GM23248 (cell line): Measurements from ENCODE around the gene CCDC89. TPM values are rescaled to one million over a fixed set of nuclear protein-coding genes. Genes with fewer than 3 reads are reported as not detected.

Experiments used
- DNase-seq: peaks from one replicate; pipeline ENCODE4 v3.0.0-alpha.2; 2015
- H2AFZ ChIP-seq: fragments of 200-600 bp; sonication (generic); 2 replicates; pipeline ENCODE4 v1.6.1; 2016; ENCODE audit warnings: antibody characterized with exemption
- H3F3A ChIP-seq: fragments of 200-600 bp; sonication (generic); 2 replicates; pipeline ENCODE4 v1.6.1; 2016; ENCODE audit warnings: mild to moderate bottlenecking, antibody characterized with exemption, mixed run types; ENCODE audit not compliant: insufficient read depth
- H3K27ac ChIP-seq: fragments of 200-600 bp; sonication (generic); 2 replicates; pipeline ENCODE4 v1.5.1; 2016; ENCODE audit warnings: mild to moderate bottlenecking
- H3K27me3 ChIP-seq: fragments of 200-600 bp; sonication (generic); replicated peaks from 2 replicates; pipeline ENCODE4 v1.6.1; 2016; ENCODE audit warnings: mild to moderate bottlenecking; ENCODE audit not compliant: insufficient read depth
- H3K36me3 ChIP-seq: fragments of 200-600 bp; sonication (generic); 2 replicates; pipeline ENCODE4 v1.6.1; 2016; ENCODE audit warnings: low read depth, mild to moderate bottlenecking
- H3K4me1 ChIP-seq: fragments of 200-600 bp; sonication (generic); 2 replicates; pipeline ENCODE4 v1.6.1; 2016; ENCODE audit warnings: mild to moderate bottlenecking; ENCODE audit not compliant: insufficient read depth
- H3K4me2 ChIP-seq: fragments of 200-600 bp; sonication (generic); one replicate; pipeline ENCODE4 v1.6.1; 2016; ENCODE audit warnings: mild to moderate bottlenecking; ENCODE audit not compliant: unreplicated experiment
- H3K4me3 ChIP-seq: fragments of 200-600 bp; sonication (generic); 2 replicates; pipeline ENCODE4 v1.5.1; 2016; ENCODE audit warnings: mild to moderate bottlenecking
- H3K79me2 ChIP-seq: fragments of 200-600 bp; sonication (generic); 2 replicates; pipeline ENCODE4 v1.6.1; 2016; ENCODE audit warnings: mild to moderate bottlenecking; ENCODE audit not compliant: insufficient read depth
- H3K9ac ChIP-seq: fragments of 200-600 bp; sonication (generic); 2 replicates; pipeline ENCODE4 v1.6.1; 2016; ENCODE audit warnings: mild to moderate bottlenecking
- H3K9me2 ChIP-seq: fragments of 200-600 bp; sonication (generic); 2 replicates; pipeline ENCODE4 v1.6.1; 2016; ENCODE audit warnings: mixed run types, mild to moderate bottlenecking, moderate library complexity; ENCODE audit not compliant: insufficient read depth
- H3K9me3 ChIP-seq: fragments of 200-600 bp; sonication (generic); one replicate; pipeline ENCODE4 v1.6.1; 2017; ENCODE audit warnings: low read depth
- H4K20me1 ChIP-seq: fragments of 200-600 bp; sonication (generic); 2 replicates; pipeline ENCODE4 v1.6.0; 2016; ENCODE audit not compliant: insufficient read depth
- EZH2 ChIP-seq: fragments of 200-600 bp; sonication (generic); IDR thresholded peaks from 2 replicates; pipeline ENCODE4 v1.6.1; 2018; ENCODE audit warnings: antibody characterized with exemption, mild to moderate bottlenecking; ENCODE audit not compliant: insufficient read depth, poor library complexity, severe bottlenecking
- EZH2phosphoT487 ChIP-seq: fragments of 200-600 bp; sonication (generic); IDR thresholded peaks from 2 replicates; pipeline ENCODE4 v1.6.1; 2018; ENCODE audit warnings: antibody characterized with exemption, moderate library complexity, mild to moderate bottlenecking, low read depth; ENCODE audit not compliant: insufficient read depth
- WGBS, 2 experiments: methylation state at CpG; one replicate each; pipeline ENCODE4 v1.1.6; 2015 to 2017; ENCODE audit warnings: low lambda C conversion rate in 2 of 2, low coverage in 1 of 2; ENCODE audit errors: missing lambda C conversion rate in 2 of 2; 5-methylcytosine and 5-hydroxymethylcytosine counted together
- in situ Hi-C: fragments of 300-500 bp; cut with MboI; formaldehyde crosslinking; loops from 2 replicates; pipeline ENCODE4 v1.15.0; 2020
- polyA plus RNA-seq: library from polyadenylated mRNA; unstranded; fragments of >200 nt; fragmentation: Nextera tagmentation; extraction: Ambion mirVana; gene quantifications from 2 replicates; pipeline ENCODE4 v1.2.1, GENCODE V29; 2016
- total RNA-seq: library from RNA; depleted of rRNA; stranded (reverse); fragments of >200 nt; shearing (Covaris generic); gene quantifications from 2 replicates; pipeline ENCODE4 v1.2.3, GENCODE V29; 2014

CCDC89 gene
- total and polyA plus RNA-seq, 2 experiments from 2014 or later: 2.8 to 4.6 TPM

- WGBS, 2 experiments: 77 to 80% methylated on average over 6 of the region's 6 CpGs
- Histone ChIP-seq H3K79me2 (no peaks in the 10 kb centered on the region), H3K9ac (no peak overlapping the region), H3K9me3 (no peaks in the 10 kb centered on the region), H3F3A (peaks cover 14% of the 10 kb centered on the region; the same call in 1 of the 2 replicates), H3K27me3 (no peaks in the 10 kb centered on the region), H3K4me2 (no peak overlapping the region), H3K27ac (no peak overlapping the region), H3K36me3 (no peaks in the 10 kb centered on the region), H3K9me2 (peaks cover 7% of the 10 kb centered on the region; the same call in 1 of the 2 replicates), H4K20me1 (no peaks in the 10 kb centered on the region), H2AFZ (no peak overlapping the region), H3K4me3 (no peak overlapping the region), H3K4me1 (peaks cover 11% of the 10 kb centered on the region)
- TF ChIP-seq EZH2phosphoT487: no peak
- TF ChIP-seq EZH2: no peak
- DNase-seq: peak; percentile 22
- in situ Hi-C loops: no loop called here
Measured at GRCh38 chr11:85724748-85725465, 38.9 kb upstream of the CCDC89 start.

GRCh38 chr11:85723088-85723487 is 37.1 kb upstream of the CCDC89 start:
- no peak for TF ChIP-seq EZH2phosphoT487
- no peak for TF ChIP-seq EZH2
- no peaks in the 10 kb centered on the region for H3K79me2 ChIP-seq
- H3K4me1 ChIP-seq: peaks cover 25% of the 10 kb centered on the region
- H3K9me3 ChIP-seq: no peaks in the 10 kb centered on the region
- in situ Hi-C loops: no loop called here
- no peak overlapping the region for H3K4me3 ChIP-seq
- no peaks in the 10 kb centered on the region for H3K36me3 ChIP-seq
- WGBS, 2 experiments: 86 to 88% methylated on average over 5 of the region's 5 CpGs
- H3K4me2 ChIP-seq: no peak overlapping the region
- DNase-seq: no peak
- H4K20me1 ChIP-seq: no peaks in the 10 kb centered on the region
- H3K27me3 ChIP-seq: no peaks in the 10 kb centered on the region
- no peak overlapping the region for H3K9ac ChIP-seq
- no peak overlapping the region for H2AFZ ChIP-seq
- H3K9me2 ChIP-seq: peaks cover 7% of the 10 kb centered on the region; the same call in 1 of the 2 replicates
- H3F3A ChIP-seq: peaks cover 22% of the 10 kb centered on the region; the same call in 1 of the 2 replicates
- H3K27ac ChIP-seq: no peak overlapping the region

- H3K27ac ChIP-seq: no peak overlapping the region
- no peak overlapping the region for H2AFZ ChIP-seq
- in situ Hi-C loops: no loop called here
- H3K4me2 ChIP-seq: no peak overlapping the region
- H3K27me3 ChIP-seq: no peaks in the 10 kb centered on the region
- H3K36me3 ChIP-seq: no peaks in the 10 kb centered on the region
- peaks cover 29% of the 10 kb centered on the region for H3K4me1 ChIP-seq
- H3K9me3 ChIP-seq: no peaks in the 10 kb centered on the region
- no peak for DNase-seq
- no peaks in the 10 kb centered on the region for H3K9me2 ChIP-seq
- H4K20me1 ChIP-seq: no peaks in the 10 kb centered on the region
- no peaks in the 10 kb centered on the region for H3K79me2 ChIP-seq
- no peak for TF ChIP-seq EZH2
- peaks cover 19% of the 10 kb centered on the region; the same call in 1 of the 2 replicates for H3F3A ChIP-seq
- 44 to 50% methylated on average over 3 of the region's 3 CpGs for WGBS, 2 experiments
- H3K9ac ChIP-seq: no peak overlapping the region
- no peak overlapping the region for H3K4me3 ChIP-seq
Measured at GRCh38 chr11:85721191-85721590, 35.2 kb upstream of the CCDC89 start.

GRCh38 chr11:85718991-85719807 is 33.2 kb upstream of the CCDC89 start:
- Histone ChIP-seq H4K20me1 (no peaks in the 10 kb centered on the region), H3K27ac (peak overlapping the region; percentile 81), H3K27me3 (no peaks in the 10 kb centered on the region), H3K9me3 (no peaks in the 10 kb centered on the region), H3K4me3 (peak overlapping the region; percentile 62), H3K9ac (peak overlapping the region; percentile 65), H3K79me2 (no peaks in the 10 kb centered on the region), H3K4me1 (peaks cover 20% of the 10 kb centered on the region), H3F3A (peaks cover 8% of the 10 kb centered on the region; the same call in 1 of the 2 replicates), H3K36me3 (no peaks in the 10 kb centered on the region), H2AFZ (peak overlapping the region; percentile 68), H3K4me2 (peak overlapping the region; percentile 58), H3K9me2 (no peaks in the 10 kb centered on the region)
- peak; percentile 98 for DNase-seq
- no peak for TF ChIP-seq EZH2phosphoT487
- TF ChIP-seq EZH2: no peak
- in situ Hi-C loops: no loop called here
- 28 to 29% methylated on average over 10 of the region's 10 CpGs for WGBS, 2 experiments
